GM23248 (cell line): ENCODE data around the gene MAML2. TPM values are rescaled to one million over a fixed set of nuclear protein-coding genes. Genes with fewer than 3 reads are reported as not detected.

Experiments used
- DNase-seq: peaks from one replicate; pipeline ENCODE4 v3.0.0-alpha.2; 2015
- H2AFZ ChIP-seq: fragments of 200-600 bp; sonication (generic); 2 replicates; pipeline ENCODE4 v1.6.1; 2016; ENCODE audit warnings: antibody characterized with exemption
- H3F3A ChIP-seq: fragments of 200-600 bp; sonication (generic); 2 replicates; pipeline ENCODE4 v1.6.1; 2016; ENCODE audit warnings: mild to moderate bottlenecking, antibody characterized with exemption, mixed run types; ENCODE audit not compliant: insufficient read depth
- H3K27ac ChIP-seq: fragments of 200-600 bp; sonication (generic); 2 replicates; pipeline ENCODE4 v1.5.1; 2016; ENCODE audit warnings: mild to moderate bottlenecking
- H3K27me3 ChIP-seq: fragments of 200-600 bp; sonication (generic); replicated peaks from 2 replicates; pipeline ENCODE4 v1.6.1; 2016; ENCODE audit warnings: mild to moderate bottlenecking; ENCODE audit not compliant: insufficient read depth
- H3K36me3 ChIP-seq: fragments of 200-600 bp; sonication (generic); 2 replicates; pipeline ENCODE4 v1.6.1; 2016; ENCODE audit warnings: low read depth, mild to moderate bottlenecking
- H3K4me1 ChIP-seq: fragments of 200-600 bp; sonication (generic); 2 replicates; pipeline ENCODE4 v1.6.1; 2016; ENCODE audit warnings: mild to moderate bottlenecking; ENCODE audit not compliant: insufficient read depth
- H3K4me2 ChIP-seq: fragments of 200-600 bp; sonication (generic); one replicate; pipeline ENCODE4 v1.6.1; 2016; ENCODE audit warnings: mild to moderate bottlenecking; ENCODE audit not compliant: unreplicated experiment
- H3K4me3 ChIP-seq: fragments of 200-600 bp; sonication (generic); 2 replicates; pipeline ENCODE4 v1.5.1; 2016; ENCODE audit warnings: mild to moderate bottlenecking
- H3K79me2 ChIP-seq: fragments of 200-600 bp; sonication (generic); 2 replicates; pipeline ENCODE4 v1.6.1; 2016; ENCODE audit warnings: mild to moderate bottlenecking; ENCODE audit not compliant: insufficient read depth
- H3K9ac ChIP-seq: fragments of 200-600 bp; sonication (generic); 2 replicates; pipeline ENCODE4 v1.6.1; 2016; ENCODE audit warnings: mild to moderate bottlenecking
- H3K9me2 ChIP-seq: fragments of 200-600 bp; sonication (generic); 2 replicates; pipeline ENCODE4 v1.6.1; 2016; ENCODE audit warnings: mixed run types, mild to moderate bottlenecking, moderate library complexity; ENCODE audit not compliant: insufficient read depth
- H3K9me3 ChIP-seq: fragments of 200-600 bp; sonication (generic); one replicate; pipeline ENCODE4 v1.6.1; 2017; ENCODE audit warnings: low read depth
- H4K20me1 ChIP-seq: fragments of 200-600 bp; sonication (generic); 2 replicates; pipeline ENCODE4 v1.6.0; 2016; ENCODE audit not compliant: insufficient read depth
- EZH2 ChIP-seq: fragments of 200-600 bp; sonication (generic); IDR thresholded peaks from 2 replicates; pipeline ENCODE4 v1.6.1; 2018; ENCODE audit warnings: antibody characterized with exemption, mild to moderate bottlenecking; ENCODE audit not compliant: insufficient read depth, poor library complexity, severe bottlenecking
- EZH2phosphoT487 ChIP-seq: fragments of 200-600 bp; sonication (generic); IDR thresholded peaks from 2 replicates; pipeline ENCODE4 v1.6.1; 2018; ENCODE audit warnings: antibody characterized with exemption, moderate library complexity, mild to moderate bottlenecking, low read depth; ENCODE audit not compliant: insufficient read depth
- WGBS, 2 experiments: methylation state at CpG; one replicate each; pipeline ENCODE4 v1.1.6; 2015 to 2017; ENCODE audit warnings: low lambda C conversion rate in 2 of 2, low coverage in 1 of 2; ENCODE audit errors: missing lambda C conversion rate in 2 of 2; 5-methylcytosine and 5-hydroxymethylcytosine counted together
- in situ Hi-C: fragments of 300-500 bp; cut with MboI; formaldehyde crosslinking; loops from 2 replicates; pipeline ENCODE4 v1.15.0; 2020
- polyA plus RNA-seq: library from polyadenylated mRNA; unstranded; fragments of >200 nt; fragmentation: Nextera tagmentation; extraction: Ambion mirVana; gene quantifications from 2 replicates; pipeline ENCODE4 v1.2.1, GENCODE V29; 2016
- total RNA-seq: library from RNA; depleted of rRNA; stranded (reverse); fragments of >200 nt; shearing (Covaris generic); gene quantifications from 2 replicates; pipeline ENCODE4 v1.2.3, GENCODE V29; 2014

Gene MAML2
- total and polyA plus RNA-seq, 2 experiments from 2014 or later: 7.4 to 23.7 TPM

GRCh38 chr11:96016978-96017502 is 326.0 kb downstream of the MAML2 start:
- Histone ChIP-seq H2AFZ (no peak overlapping the region), H4K20me1 (no peaks in the 10 kb centered on the region), H3K27ac (no peak overlapping the region), H3K9me3 (no peaks in the 10 kb centered on the region), H3K79me2 (peaks cover 67% of the 10 kb centered on the region), H3K4me2 (no peak overlapping the region), H3K9me2 (no peaks in the 10 kb centered on the region), H3K9ac (no peak overlapping the region), H3F3A (peaks cover 13% of the 10 kb centered on the region), H3K4me3 (no peak overlapping the region), H3K36me3 (no peaks in the 10 kb centered on the region; the same call in 1 of the 2 replicates), H3K27me3 (no peaks in the 10 kb centered on the region), H3K4me1 (peaks cover 28% of the 10 kb centered on the region)
- DNase-seq: no peak
- WGBS, 2 experiments: 61 to 88% methylated on average over 1 of the region's 1 CpG
- in situ Hi-C loops: no loop called here
- no peak for TF ChIP-seq EZH2
- TF ChIP-seq EZH2phosphoT487: no peak

DNA sequence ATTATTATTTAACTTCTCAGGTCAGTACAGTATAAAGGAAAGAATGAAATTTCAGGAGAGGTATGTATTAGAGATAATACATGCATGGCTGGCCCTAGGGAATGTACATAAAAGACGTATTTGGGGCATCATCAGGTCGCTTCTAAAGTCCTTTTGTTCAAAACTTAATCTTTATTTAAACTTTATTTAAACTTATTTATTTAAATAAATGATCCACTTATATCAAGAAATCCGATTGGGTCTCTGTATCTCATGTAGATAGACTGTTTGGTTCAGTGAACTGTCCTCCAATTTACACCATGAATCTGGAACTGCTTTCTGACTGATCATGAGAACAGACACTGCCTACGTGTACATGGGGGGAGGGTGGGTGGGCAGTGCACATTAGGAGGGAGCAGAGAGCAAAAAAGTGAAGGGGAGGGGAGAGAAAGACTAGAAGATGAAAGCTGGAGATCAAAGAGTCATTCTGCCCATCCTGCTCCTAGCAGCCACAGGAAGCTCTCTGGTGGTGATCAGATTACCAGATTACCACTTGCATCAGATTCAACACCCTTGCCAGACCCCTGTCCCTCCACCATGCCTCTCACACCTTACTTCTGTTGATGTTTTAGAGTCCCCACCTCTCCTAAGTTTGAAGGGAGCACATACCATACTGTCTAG is 327.0 kb downstream of the MAML2 start:
- H3K9me3 ChIP-seq: no peaks in the 10 kb centered on the region
- no peak for TF ChIP-seq EZH2phosphoT487
- no peak for TF ChIP-seq EZH2
- in situ Hi-C loops: no loop called here
- H3F3A ChIP-seq: peaks cover 13% of the 10 kb centered on the region
- H3K27me3 ChIP-seq: no peaks in the 10 kb centered on the region
- peaks cover 65% of the 10 kb centered on the region for H3K79me2 ChIP-seq
- H3K9me2 ChIP-seq: no peaks in the 10 kb centered on the region
- 78 to 81% methylated on average over 4 of the region's 4 CpGs for WGBS, 2 experiments
- H3K9ac ChIP-seq: no peak overlapping the region
- H3K4me2 ChIP-seq: no peak overlapping the region
- H4K20me1 ChIP-seq: no peaks in the 10 kb centered on the region
- H2AFZ ChIP-seq: no peak overlapping the region
- H3K36me3 ChIP-seq: no peaks in the 10 kb centered on the region; the same call in 1 of the 2 replicates
- DNase-seq: no peak
- H3K4me1 ChIP-seq: peaks cover 34% of the 10 kb centered on the region
- H3K4me3 ChIP-seq: no peak overlapping the region
- H3K27ac ChIP-seq: no peak overlapping the region

DNA sequence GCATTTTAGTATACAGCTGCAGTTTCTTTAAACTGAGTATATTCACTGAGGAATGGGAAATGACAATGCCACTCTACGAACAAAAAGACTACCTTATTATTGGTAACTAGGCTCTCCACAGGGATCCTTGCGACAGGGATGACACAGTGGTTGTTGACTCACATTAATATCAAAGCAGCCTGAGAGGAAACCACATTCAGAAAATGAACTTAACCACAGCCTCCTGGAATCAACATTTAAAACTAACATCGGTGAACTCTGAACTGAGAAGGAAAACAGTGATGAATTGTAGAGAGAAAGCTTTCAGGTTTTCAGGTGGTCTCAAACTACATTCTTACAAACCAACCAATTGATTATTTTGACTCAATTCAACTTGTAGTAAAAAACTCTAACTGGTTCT is 328.8 kb downstream of the MAML2 start:
- Histone ChIP-seq H3K4me1 (peaks cover 31% of the 10 kb centered on the region), H3F3A (peaks cover 13% of the 10 kb centered on the region), H4K20me1 (no peaks in the 10 kb centered on the region), H3K9ac (no peak overlapping the region), H2AFZ (no peak overlapping the region), H3K9me3 (no peaks in the 10 kb centered on the region), H3K9me2 (no peaks in the 10 kb centered on the region), H3K4me2 (peak overlapping the region; percentile 55), H3K4me3 (no peak overlapping the region), H3K36me3 (no peaks in the 10 kb centered on the region; the same call in 1 of the 2 replicates), H3K79me2 (peaks cover 71% of the 10 kb centered on the region), H3K27ac (peak overlapping the region; percentile 24; the same call in 1 of the 2 replicates), H3K27me3 (no peaks in the 10 kb centered on the region)
- TF ChIP-seq EZH2phosphoT487 (no peak), EZH2 (no peak)
- in situ Hi-C loops: no loop called here
- DNase-seq: peak; percentile 82
- WGBS, 2 experiments: 21 to 26% methylated on average over 3 of the region's 3 CpGs

- peaks cover 74% of the 10 kb centered on the region for H3K79me2 ChIP-seq
- peaks cover 13% of the 10 kb centered on the region for H3F3A ChIP-seq
- peak overlapping the region; percentile 55 for H3K4me2 ChIP-seq
- H3K4me1 ChIP-seq: peaks cover 32% of the 10 kb centered on the region
- TF ChIP-seq EZH2: no peak
- no peak for TF ChIP-seq EZH2phosphoT487
- in situ Hi-C loops: no loop called here
- no peak overlapping the region for H3K4me3 ChIP-seq
- H3K9ac ChIP-seq: no peak overlapping the region
- WGBS, 2 experiments: 92 to 94% methylated on average over 17 of the region's 17 CpGs
- H4K20me1 ChIP-seq: no peaks in the 10 kb centered on the region
- no peaks in the 10 kb centered on the region for H3K9me2 ChIP-seq
- no peaks in the 10 kb centered on the region for H3K27me3 ChIP-seq
- H2AFZ ChIP-seq: no peak overlapping the region
- H3K36me3 ChIP-seq: no peaks in the 10 kb centered on the region; the same call in 1 of the 2 replicates
- no peaks in the 10 kb centered on the region for H3K9me3 ChIP-seq
- peak overlapping the region; percentile 24; the same call in 1 of the 2 replicates for H3K27ac ChIP-seq
- no peak for DNase-seq
These were observed 329.4 kb downstream of the MAML2 start for GRCh38 chr11:96013461-96014213.
